Renal pelvis (tissue), 4 donors: ENCODE measurements around the gene ATE1. TPM values are rescaled to one million over a fixed set of nuclear protein-coding genes. Genes with fewer than 3 reads are reported as not detected.
"Not testable (repeated sequence)": the region's sequence is repeated elsewhere in the genome, so short reads cannot be mapped to it uniquely, and the experiment has no call there.

Source experiments
- DNase-seq: peaks from one replicate; pipeline ENCODE4 v3.0.0-alpha.2; 2013
- polyA plus RNA-seq, 3 donors: library from polyadenylated mRNA; unstranded; fragments of 120-200 nt; gene quantifications; one replicate each; pipeline ENCODE4 v1.2.1, GENCODE V29; 2013; ENCODE audit not compliant: insufficient read length in 3 of 3

The ATE1 gene
- polyA plus RNA-seq, 3 donors: 35.6 to 41.6 (median 36.7) TPM

DNA sequence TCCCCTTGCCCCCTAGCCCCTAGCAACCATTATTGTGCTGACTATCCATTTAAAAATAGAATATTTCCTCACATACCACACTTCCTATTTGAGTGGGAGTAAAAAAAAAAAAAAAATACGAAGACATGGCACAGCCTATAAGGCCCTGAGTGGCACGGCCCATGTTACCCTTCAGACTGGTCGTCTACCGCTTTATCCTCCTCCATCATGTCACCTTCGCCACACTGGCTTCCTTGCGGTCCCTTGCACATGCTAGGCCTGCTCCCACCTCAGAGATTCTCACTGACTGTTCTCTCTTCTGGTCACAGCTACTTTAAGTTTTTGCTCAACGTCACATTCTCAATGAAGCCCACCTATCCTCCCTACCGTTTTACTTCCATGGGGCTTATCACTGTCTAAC lies 130.3 kb downstream of the ATE1 start:
- no peak for DNase-seq

DNA sequence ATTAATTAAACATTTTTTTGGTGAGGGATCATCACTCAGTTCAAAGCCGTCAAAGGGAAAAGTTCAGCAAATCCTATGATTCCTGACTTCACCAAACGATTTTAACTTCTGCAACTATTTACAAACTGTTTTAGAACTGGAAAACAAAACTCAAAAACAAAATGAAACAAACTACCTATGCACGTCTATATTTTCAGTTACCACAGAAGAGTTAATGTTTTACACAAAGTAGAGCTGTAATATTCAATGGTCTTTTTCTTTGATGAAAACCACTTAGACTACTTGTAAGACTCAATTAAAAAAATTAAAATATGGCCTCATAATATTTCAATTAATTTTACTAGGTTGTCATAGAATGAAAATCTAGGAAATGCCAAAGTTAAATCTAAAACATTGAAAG lies 131.5 kb downstream of the ATE1 start:
- DNase-seq: no peak

DNA sequence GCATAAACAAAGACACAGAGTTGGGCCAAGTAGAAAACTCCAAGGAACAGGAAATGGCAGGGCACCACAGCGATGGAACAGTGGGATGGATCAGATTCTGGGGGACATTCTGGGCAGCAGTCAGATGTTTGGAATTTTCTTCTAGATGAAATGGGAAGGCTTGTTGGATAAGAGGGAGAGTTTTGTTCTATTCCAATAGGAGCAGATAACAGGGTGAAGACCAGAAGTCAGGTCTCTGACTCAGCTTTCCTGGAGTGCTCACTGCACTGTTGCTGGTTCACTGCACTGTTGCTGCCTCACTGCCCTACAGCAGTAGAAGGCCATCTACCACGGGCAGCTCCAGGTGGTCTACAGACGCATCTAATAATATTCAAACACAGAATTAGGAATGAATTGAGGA lies 135.6 kb downstream of the ATE1 start:
- DNase-seq: no peak

DNA sequence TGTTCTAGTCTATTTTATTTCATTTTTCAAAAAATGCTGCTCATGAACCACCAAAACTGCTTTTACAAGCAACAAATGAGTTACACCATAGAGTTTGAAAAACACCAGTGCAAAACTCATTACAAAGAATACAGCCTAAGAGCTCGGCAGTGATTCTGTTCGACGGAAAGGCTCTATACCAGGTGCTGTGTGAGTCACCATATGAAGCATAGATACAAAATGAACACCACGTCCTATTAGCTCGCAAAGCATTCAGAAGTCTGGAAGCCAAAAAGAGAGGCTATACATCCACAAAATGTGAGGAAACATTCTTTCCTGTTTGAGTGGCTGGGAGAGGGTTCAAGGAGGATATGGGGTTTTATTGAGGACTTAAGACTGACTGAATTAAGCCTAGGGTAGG lies 136.1 kb downstream of the ATE1 start:
- no peak for DNase-seq

DNA sequence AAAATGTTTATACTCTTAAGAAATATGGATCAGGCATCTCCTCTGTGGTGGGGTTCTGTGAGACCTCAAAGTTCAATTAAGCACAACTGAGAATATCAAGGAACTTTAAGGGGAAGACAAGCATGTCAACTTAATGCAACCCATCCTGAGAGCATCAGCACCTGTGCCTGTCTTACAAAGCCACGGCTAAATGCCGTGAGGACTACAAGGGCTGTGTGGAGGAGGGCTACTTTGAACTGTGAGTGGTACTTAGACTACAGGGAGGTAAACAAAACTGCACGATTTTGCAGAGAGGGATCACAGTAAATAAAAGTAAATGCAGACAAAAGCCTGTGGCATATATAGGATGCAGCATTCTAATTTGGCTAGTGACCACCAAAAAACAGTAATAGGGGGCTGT lies 139.1 kb downstream of the ATE1 start:
- DNase-seq: no peak

DNA sequence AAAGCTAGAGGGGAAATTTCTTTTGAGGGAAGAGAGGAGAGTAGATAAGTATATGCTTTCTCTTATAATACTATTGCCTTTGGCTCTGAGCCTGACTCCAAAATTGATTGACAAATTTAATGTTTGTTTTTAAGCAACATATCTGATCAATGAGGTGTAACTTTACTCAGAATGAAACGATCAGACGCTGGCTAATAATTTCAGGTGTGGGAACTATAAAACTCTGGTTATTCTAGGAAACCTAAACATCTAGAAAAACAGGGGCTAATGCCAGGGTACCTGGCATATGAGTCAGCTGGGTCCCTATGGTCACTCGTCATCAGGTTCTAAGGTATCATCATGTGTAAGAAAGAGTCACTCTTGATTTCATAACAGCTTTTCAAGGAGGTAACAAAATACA lies 139.7 kb downstream of the ATE1 start:
- DNase-seq: no peak

DNA sequence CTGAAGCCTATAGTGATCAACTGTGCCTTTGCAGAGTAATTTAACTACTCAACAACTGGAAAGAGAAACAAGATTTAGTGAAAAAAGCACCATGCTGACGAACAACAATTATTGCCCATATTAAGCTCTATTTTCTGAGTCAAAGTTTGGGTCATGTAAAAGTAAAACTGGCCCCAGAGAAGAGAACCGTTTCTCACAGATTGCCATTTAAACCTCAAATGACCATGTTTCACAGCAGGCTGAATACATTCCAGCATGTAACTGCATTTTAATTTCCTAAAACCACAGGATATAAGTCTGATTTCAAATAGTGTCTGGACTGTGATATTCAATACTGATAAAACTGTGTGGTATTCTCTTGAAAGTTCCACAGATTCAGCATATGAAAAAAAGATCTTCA lies 140.7 kb downstream of the ATE1 start:
- DNase-seq: no peak

DNA sequence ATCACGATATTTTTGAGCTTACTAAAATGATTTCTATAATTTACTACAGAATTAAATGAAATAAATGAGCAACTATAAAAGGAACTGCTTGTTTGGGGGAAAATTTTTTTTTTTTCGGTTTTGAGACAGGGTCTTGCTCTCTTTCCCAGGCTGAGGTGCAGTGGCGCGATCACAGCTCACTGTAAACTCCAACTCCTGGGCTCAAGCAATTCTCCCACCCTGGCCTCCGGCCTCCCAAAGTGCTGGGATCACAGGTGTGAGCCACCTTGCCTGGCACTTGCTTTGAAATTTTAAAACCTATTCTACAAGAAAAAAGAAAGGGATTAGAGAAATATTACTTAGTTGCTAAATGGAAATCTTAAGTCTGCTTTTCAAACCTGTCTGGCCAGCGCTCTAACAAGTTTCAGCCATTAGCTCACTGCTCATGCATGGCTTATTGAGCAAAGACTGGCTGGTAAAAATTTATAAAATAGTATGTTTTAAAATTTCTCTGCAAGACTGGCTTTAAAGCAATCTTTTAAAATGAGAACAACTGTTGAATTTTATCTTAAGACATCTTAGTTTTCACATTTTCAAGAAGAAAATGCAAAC lies 144.0 kb downstream of the ATE1 start:
- no peak for DNase-seq

DNA sequence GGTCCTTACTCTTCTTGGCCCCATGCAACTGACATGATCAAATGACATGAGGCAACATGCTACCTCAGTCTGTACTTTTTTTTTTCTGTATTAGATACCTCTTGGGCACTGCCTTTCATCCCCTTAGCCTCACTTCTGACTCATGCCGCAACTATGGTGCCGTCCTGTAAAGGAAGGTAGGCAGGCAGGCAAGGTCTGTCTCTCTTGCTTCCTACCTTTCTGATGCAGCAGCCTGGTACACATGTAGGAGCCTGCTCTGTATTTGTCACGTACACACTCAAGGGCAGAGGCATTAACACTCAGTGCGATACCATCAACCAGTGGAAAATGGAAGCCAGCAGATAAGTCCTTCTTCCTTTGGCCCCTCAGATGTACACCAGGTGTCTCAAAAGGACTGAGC lies 146.7 kb downstream of the ATE1 start:
- no peak for DNase-seq

DNA sequence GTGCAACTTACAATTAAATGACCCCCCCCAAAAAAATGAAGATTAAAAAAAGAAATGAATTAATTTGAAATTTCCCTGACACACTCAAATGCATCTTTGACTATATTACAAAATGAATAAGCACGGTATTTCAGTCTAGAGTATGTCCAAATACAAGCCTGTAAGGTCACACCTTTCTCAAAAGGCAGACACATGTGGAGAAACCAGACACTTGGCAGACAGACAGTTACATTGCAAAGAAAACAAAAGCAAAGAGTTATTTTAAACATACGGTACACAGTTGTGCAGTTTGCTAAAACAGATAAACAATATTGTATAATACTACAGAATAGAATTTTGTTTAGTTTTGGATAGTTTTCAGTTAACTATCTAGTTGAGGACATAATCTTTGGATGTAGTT lies 153.0 kb downstream of the ATE1 start:
- DNase-seq: no peak

DNA sequence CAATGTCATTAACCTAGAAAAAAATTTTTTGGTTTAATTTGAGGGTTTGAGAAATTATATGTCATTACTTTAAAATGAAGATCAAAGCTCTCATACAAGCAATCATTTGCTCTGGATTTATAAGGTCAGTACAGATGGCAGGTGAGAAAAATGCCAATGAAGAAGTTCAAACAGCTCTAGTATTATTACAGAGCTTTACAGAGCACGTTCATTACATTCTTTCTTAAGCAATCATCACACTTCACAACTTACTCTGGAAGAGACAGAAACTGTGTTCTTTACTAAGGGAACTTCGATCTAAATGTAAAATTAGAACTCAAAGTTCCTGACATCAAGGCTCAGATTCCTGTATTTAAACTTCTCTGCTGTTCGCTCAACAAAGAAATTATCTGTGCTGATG lies 153.4 kb downstream of the ATE1 start:
- DNase-seq: no peak

DNA sequence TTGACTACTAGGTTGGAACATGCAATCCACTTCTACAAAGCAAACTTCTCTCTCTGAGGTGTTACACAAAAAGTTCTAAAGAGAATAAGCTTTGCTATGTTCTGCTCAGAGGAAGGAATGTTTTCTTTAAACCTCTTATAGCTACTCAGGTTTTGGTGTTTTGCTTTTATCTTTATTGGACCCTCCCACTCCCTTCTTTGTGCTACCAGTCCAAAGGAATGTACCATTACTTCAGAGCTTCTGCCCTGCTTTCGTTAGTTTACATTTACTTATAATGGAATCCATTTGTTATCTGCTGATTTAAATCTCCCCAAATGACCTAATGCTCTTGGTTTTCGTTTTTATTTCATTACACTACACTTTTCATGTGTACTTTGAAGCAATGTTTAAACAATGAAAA lies 154.9 kb downstream of the ATE1 start:
- peak; percentile 31 for DNase-seq

DNA sequence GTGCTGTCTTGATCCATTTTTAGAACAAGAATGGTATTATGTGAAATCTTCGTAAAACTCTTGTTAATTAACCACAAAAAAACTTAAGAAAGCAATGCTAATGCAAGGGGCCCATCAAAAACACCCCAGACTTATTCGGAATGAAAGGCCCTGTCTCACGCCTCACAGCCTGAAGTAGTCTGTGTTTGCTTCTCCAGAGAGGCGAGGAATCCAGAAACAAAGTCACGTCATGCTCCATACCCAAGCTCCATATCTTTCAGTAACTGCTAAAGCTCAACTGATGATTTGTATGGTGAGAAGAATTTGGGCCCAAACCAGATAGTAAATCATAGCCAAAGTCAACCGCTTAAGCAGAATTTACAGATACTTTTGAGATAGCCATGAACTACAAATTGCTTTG lies 155.4 kb downstream of the ATE1 start:
- no peak for DNase-seq

DNA sequence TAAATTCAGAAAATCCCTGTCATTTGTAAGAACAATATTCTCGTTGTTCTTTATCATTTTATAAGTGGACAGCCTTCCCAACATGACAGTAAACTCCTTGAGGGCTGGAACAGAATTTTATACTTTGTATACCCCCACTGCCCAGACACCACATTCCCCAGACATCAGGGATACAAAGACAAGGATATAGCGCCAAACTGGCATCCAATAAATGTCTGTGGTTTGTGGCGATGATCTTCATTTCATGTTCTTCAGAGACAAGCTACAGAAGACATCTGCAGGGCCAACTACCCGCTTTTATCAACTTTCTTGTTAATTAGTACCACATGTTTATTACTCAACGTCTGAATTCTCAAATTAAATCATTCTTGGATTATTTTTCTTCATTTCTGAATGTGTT lies 155.9 kb downstream of the ATE1 start:
- DNase-seq: no peak

DNA sequence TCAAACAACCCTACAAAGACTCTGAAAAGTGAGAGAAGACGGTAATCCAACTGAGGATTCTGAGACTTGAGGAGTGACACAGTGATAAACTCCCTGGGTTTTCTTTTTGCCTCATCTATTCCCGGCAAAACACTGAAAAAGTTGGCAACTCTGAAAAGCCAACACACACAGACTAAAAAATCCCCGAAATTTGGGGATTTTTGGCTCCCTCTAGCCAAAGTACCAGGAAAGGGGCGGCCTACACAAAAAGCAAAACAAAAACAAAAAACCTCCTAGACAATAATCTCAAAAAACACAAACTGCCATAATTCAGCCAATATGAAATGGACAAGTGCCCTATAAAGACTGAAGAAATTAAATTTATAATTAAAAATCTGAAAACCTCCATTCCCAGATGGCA lies 161.4 kb downstream of the ATE1 start:
- no peak for DNase-seq

DNA sequence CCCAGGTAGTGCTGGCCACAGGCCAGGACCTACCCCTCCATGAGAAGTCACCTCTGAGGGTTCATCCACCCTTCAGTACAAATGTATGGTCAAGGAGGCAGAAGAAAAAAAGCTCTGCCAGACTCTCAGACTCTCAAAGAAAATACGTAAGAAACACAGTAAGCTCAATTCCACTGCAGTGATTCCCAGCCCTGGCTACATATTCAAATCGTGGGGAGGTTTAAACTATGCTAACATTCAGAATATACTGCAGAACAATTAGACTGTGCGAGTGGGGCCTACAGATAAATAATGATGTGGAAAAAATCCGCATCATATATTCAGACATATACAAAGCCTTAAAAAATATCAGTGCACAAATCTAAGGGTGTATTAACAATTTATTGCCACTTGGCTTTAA lies 162.6 kb downstream of the ATE1 start:
- DNase-seq: no peak

DNA sequence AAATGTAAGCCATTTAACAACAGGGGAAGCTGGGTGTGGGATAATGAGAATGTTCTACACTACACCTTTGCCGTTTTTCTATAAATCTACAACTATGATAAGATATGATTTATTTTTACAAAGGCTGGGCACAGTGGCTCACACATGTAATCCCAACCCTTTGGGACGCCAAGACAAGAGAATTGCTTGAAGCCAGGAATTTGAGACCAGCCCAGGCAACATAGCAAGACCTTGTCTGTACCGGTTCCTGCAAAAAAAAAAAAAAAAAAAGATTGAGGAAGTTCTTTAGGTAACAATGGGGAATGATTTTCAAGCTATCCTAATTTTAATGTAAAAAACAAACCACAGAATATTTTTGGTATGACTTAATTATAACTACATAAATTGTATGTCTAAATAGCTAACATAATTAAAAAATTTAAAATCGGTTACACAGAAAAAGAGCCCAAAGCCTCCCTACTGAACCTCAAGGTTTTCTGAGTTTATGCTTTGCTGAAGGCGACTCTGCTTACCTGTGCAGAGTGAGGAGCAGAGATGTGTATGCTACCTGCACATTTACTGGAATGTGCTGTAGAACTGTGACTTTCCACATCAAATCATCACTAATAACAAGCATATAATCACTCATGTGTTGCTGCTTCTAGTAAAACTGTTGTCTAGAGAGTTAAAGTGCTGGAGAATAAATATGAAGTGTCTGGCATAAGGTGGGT lies 163.4 kb downstream of the ATE1 start:
- no peak for DNase-seq

DNA sequence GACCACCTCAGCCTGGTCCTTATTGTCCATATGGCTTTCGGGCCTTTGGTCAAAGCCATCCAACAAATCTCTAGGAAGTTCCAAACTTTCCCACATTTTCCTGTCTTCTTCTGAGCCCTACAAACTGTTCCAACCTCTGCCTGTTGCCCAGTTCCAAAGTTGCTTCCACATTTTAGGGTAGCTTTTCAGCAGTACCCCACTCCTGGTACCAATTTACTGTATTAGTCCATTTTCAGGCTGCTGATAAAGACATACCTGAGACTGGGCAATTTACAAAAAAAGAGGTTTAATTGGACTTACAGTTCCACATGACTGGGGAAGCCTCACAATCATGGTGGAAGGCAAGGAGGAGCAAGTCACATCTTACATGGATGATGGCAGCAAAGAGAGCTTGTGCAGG lies 170.6 kb downstream of the ATE1 start:
- not testable (repeated sequence) for DNase-seq

DNA sequence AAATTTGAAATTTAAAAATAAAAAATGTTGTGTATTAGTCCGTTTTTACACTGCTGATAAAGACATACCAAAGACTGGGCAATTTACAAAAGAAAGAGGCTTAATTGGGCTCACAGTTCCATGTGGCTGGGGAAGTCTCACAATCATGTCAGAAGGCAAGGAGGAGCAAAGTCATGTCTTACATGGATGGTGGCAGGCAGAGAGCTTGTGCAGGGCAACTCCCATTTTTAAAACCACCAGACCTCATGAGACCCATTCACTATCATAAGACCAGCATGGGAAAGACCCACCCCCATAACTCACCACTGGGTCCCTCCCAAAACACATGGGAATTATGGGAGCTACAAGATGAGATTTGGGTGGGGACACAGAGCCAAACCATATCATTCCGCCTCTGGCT lies 172.3 kb downstream of the ATE1 start:
- DNase-seq: not testable (repeated sequence)

DNA sequence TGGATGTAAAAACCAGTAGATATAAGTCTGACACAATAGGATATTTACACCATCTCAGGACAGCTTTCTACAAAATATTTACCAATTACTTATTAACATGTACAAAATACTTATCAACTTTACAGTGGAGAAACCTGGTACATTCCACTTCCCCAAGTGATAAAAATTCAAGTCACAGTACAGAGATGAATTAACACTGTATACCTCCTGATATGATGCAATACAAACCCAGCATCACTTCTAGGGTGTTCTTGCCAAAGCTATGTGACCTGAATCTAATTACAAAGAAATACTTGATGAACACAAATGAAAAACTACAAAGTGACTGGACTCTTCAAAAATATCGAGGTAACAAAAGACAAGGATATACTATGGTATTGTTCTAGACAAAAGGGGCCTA lies 173.2 kb downstream of the ATE1 start:
- no peak for DNase-seq

DNA sequence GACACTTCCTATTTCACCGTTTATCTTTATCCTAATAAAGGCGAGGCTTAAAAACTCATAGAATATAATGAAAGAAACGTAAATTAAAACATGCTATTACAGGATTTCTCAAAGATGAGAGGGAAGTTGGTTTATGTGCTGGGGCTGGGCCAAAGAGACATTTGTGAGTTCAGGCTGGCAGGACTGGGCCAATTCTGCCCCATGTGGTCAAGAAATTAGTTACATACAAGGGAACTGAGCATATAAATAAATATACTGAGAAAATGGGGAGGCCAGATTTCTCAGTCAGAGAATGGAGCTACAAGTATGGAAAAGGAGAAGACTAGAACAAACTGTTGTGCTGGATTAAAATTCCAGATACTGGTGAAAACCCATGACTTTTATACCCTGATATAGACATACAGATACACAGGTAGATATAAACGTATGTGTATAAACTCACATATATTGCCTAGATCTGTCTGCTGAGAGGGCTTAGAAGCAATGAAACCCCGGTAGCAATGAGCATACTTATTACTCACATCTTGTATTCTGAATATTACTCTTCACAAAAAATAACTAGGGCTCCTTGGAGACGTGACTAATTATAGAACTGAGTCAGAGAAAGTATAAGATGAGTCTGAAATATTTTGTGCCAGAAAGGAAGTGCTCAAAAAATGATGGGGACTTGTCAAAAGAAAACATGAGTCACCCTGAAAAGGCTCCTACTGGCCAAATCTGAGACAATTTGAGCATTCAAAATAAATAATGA lies 173.9 kb downstream of the ATE1 start:
- DNase-seq: no peak

DNA sequence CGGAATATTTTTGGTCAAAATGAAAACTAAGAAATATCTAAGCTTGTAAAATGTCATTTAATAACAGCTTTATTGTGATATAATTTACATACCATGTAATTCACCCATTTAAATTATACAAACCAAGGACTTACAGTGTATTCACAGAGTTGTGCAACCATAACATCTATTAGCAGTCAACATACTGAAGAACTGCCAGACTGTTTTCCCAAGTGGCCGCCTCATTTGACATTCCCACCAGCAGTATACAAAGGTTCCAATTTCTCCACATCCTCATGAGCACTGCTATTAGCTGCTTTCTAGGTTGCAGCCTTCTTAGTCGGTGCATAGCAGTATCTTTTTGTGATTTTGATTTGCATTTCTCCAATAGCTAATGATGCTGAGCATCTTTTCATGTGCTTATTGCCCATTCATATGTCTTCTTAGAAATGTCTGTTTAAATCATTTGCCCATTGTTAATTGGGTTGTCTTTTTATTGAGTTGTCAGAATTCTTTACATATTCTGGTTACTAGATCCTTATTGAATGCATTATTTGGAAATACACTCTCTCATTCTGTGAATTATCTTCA lies 176.6 kb downstream of the ATE1 start:
- DNase-seq: no peak

DNA sequence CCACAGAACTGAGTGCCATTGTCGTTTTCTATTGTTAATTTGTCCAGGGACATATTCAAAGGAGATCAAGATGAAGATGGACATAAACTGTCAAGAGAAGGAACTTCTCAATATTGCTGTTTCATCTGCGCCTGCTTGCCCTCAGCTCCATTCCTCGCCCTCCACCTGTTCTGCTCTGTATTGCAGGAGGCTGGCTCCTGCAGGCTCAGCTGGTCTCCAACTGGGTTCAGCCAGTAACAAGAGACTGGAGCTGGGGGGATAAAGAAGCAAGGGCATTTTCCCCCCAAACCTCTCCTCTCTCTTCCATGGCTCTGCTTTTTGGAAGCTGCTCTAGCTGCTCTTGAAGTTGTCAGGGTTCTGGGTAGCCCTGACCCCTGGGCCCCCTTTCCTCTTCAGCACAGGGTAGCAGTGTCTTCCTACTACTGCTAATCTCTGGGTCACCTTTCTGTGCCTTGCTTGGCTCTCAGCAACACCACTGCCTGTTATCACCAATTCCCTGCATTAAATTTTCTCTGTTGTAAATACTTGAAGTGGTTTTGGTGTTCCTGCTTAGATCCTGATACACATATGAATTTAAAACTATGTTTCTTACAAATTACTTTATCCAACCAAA lies 180.6 kb downstream of the ATE1 start:
- DNase-seq: no peak
